ENCODE results near the gene FAM184B. TPM values are rescaled to one million over a fixed set of nuclear protein-coding genes. Genes with fewer than 3 reads are reported as not detected.

Gene FAM184B
- total RNA-seq, 4 donors from 2014 or later, result 0.07 to 0.13 TPM; not detected in 2

- no peak for DNase-seq (ENCODE audit: low spot score in 2 of 2)
- H3K4me3 ChIP-seq (ENCODE audit: low read depth, poor library complexity, severe bottlenecking), result no peak overlapping the region
- intact Hi-C loops (cut with DNase I; ENCODE audit: low total_unique reads), result loop anchor here (5.0 kb wide), 1 partner anchor 770 kb away; no protein-coding TSS in a partner anchor
- WGBS, 2 donors, result 70% methylated on average over 7 of the region's 7 CpGs
- TF ChIP-seq CTCF (IDR thresholded peaks at IDR 0.05) (no peak), POLR2A (IDR thresholded peaks at IDR 0.05) (no peak)
Observed at GRCh38 chr4:17597517-17597916, 183.9 kb downstream of the FAM184B start.

- intact Hi-C loops (cut with DNase I; ENCODE audit: low total_unique reads), result loop anchor here (5.0 kb wide), 1 partner anchor 772 kb away; no protein-coding TSS in a partner anchor
- H3K4me3 ChIP-seq (ENCODE audit: low read depth, poor library complexity, severe bottlenecking), result no peak overlapping the region
- DNase-seq (ENCODE audit: low spot score in 2 of 2), result no peak
- 81 to 92% methylated on average over 6 of the region's 6 CpGs for whole genome bisulfite sequencing, 2 donors
- TF ChIP-seq POLR2A (IDR thresholded peaks at IDR 0.05), result no peak
Observed at GRCh38 chr4:17595471-17596005, 185.9 kb downstream of the FAM184B start.

GRCh38 chr4:17589355-17589754 lies 192.1 kb downstream of the FAM184B start:
- no peak overlapping the region for H3K4me3 ChIP-seq (ENCODE audit: low read depth, poor library complexity, severe bottlenecking)
- 89 to 100% methylated on average over 3 of the region's 3 CpGs for WGBS, 2 donors
- intact Hi-C loops (cut with DNase I; ENCODE audit: low total_unique reads), result no loop called here
- TF ChIP-seq POLR2A (IDR thresholded peaks at IDR 0.05) (no peak), CTCF (IDR thresholded peaks at IDR 0.05) (no peak)
- DNase-seq (ENCODE audit: low spot score in 2 of 2), result no peak

DNA sequence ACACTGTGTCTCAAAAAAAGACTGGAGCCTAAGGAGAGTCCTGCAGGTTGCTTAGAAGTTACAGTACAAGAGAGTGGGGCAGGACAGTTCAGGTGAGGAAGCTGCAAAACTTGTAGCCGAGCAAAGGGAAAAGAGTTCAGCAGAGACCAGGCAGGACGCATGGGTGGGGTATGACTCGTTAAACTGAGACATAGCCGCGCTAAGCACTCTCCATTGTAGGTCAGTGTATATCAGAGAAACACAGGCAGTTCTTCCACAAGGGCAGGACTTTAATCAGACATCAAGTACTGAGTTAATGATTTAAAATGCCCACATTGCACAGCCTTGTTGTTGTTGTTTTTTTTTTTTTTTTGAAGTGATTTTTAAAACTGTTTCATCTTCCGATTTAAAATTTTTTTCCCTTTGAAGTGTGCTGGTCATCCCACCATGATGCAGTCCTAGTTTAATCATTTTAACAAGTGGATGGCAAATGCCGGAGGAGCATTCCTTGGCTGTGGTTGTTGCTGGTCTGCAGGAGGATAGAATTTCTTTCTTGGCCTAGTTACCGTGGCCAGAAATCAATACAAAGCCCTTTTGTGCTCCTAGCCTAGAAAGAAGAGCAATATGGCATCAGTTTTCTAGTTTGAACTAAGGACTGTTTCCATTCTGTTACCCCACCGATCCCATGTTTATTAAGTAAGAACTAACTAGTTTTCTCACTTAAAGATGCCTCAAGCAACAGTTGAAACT lies 194.2 kb downstream of the FAM184B start:
- WGBS, 2 donors, result 84 to 85% methylated on average over 9 of the region's 9 CpGs
- intact Hi-C loops (cut with DNase I; ENCODE audit: low total_unique reads), result no loop called here
- no peak overlapping the region for H3K4me3 ChIP-seq (ENCODE audit: low read depth, poor library complexity, severe bottlenecking)
- TF ChIP-seq CTCF (IDR thresholded peaks at IDR 0.05), result no peak
- TF ChIP-seq POLR2A (IDR thresholded peaks at IDR 0.05), result no peak
- DNase-seq (ENCODE audit: low spot score in 2 of 2), result no peak

- no peak for DNase-seq (ENCODE audit: low spot score in 2 of 2)
- intact Hi-C loops (cut with DNase I; ENCODE audit: low total_unique reads), result no loop called here
- WGBS, 2 donors, result 84 to 91% methylated on average over 10 of the region's 10 CpGs
- no peak overlapping the region for H3K4me3 ChIP-seq (ENCODE audit: low read depth, poor library complexity, severe bottlenecking)
- TF ChIP-seq CTCF (IDR thresholded peaks at IDR 0.05) (no peak), POLR2A (IDR thresholded peaks at IDR 0.05) (no peak)
Observed at GRCh38 chr4:17584521-17585213, 196.8 kb downstream of the FAM184B start.

GRCh38 chr4:17583941-17584340 lies 197.5 kb downstream of the FAM184B start:
- WGBS, 2 donors, result 92 to 97% methylated on average over 4 of the region's 4 CpGs
- no peak for DNase-seq (ENCODE audit: low spot score in 2 of 2)
- intact Hi-C loops (cut with DNase I; ENCODE audit: low total_unique reads), result no loop called here
- H3K4me3 ChIP-seq (ENCODE audit: low read depth, poor library complexity, severe bottlenecking), result no peak overlapping the region
- TF ChIP-seq CTCF (IDR thresholded peaks at IDR 0.05) (no peak), POLR2A (IDR thresholded peaks at IDR 0.05) (no peak)

Measured in lower leg skin (tissue), 4 donors.